ENCODE results near the gene CDH18.
A peak's percentile ranks its signal among the peaks of the same experiment; 100 is the strongest.

CDH18 gene

DNA sequence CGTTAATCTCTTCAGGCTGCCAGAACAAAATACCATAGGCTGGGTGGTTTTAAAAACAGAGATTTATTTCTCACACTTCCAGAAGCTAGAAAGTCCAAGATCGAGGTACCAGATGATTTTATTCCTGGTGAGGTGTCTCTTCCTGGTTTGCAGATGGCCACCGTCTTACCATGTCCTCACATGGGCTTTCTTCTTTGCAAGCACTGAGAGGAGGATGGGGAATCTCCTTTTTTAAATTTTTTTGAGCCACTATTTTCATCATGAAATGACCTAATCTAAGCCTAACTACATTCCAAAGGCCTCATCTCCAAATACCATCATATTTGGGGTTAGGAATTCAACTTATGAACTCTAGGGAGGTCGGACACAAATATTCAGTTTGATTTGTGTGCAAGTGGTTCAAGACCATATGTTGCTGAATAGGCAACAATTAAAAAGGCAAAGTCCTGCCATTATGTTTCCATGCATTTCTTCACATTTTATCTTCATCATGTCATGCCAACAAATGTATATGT lies 371.2 kb downstream of the CDH18 start:
- Histone ChIP-seq H3K27ac (ENCODE audit: poor library complexity, severe bottlenecking) (no peak overlapping the region), H3K36me3 (ENCODE audit: low read depth) (no peaks in the 10 kb centered on the region), H3K9me3 (ENCODE audit: severe bottlenecking) (no peaks in the 10 kb centered on the region), H3K4me1 (ENCODE audit: insufficient read depth, poor library complexity, severe bottlenecking) (no peaks in the 10 kb centered on the region), H3K27me3 (ENCODE audit: insufficient read depth, poor library complexity, severe bottlenecking) (no peaks in the 10 kb centered on the region), H3K4me3 (ENCODE audit: severe bottlenecking) (no peak overlapping the region)
- TF ChIP-seq, protein P1, sequence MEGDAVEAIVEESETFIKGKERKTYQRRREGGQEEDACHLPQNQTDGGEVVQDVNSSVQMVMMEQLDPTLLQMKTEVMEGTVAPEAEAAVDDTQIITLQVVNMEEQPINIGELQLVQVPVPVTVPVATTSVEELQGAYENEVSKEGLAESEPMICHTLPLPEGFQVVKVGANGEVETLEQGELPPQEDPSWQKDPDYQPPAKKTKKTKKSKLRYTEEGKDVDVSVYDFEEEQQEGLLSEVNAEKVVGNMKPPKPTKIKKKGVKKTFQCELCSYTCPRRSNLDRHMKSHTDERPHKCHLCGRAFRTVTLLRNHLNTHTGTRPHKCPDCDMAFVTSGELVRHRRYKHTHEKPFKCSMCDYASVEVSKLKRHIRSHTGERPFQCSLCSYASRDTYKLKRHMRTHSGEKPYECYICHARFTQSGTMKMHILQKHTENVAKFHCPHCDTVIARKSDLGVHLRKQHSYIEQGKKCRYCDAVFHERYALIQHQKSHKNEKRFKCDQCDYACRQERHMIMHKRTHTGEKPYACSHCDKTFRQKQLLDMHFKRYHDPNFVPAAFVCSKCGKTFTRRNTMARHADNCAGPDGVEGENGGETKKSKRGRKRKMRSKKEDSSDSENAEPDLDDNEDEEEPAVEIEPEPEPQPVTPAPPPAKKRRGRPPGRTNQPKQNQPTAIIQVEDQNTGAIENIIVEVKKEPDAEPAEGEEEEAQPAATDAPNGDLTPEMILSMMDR (IDR thresholded peaks at IDR 0.05; ENCODE audit: poor library complexity, severe bottlenecking): no peak
- ATAC-seq (ENCODE audit: low read depth): no peak
- DNase-seq (ENCODE audit: low spot score): no peak

DNA sequence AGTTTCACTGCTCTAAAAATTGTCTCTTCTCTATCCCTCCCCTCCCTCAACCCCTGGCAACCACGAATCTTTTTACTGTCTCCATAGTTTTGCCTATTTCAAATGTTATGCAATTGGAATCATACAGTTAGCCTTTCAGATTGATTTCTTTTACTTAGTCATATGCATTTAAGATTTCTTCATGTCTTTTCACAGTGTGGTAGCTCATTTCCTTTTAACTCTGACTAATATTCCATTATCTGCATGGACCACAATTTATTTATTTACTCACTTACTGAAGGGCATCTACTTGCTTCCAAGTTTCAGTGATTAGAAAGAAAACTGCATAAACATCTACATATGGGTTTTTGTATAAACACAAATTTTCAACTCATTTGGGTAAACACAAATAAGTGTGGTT lies 372.3 kb downstream of the CDH18 start:
- DNase-seq (ENCODE audit: low spot score) (no peak), ATAC-seq (ENCODE audit: low read depth) (peak; percentile 65; the same call in 2 of the 3 replicates)
- H3K4me3 ChIP-seq (ENCODE audit: severe bottlenecking): no peak overlapping the region
- TF ChIP-seq, protein P1 (IDR thresholded peaks at IDR 0.05; ENCODE audit: poor library complexity, severe bottlenecking): no peak
- no peaks in the 10 kb centered on the region for H3K36me3 ChIP-seq (ENCODE audit: low read depth)
- H3K27me3 ChIP-seq (ENCODE audit: insufficient read depth, poor library complexity, severe bottlenecking): no peaks in the 10 kb centered on the region
- no peaks in the 10 kb centered on the region for H3K9me3 ChIP-seq (ENCODE audit: severe bottlenecking)
- H3K4me1 ChIP-seq (ENCODE audit: insufficient read depth, poor library complexity, severe bottlenecking): no peaks in the 10 kb centered on the region
- no peak overlapping the region for H3K27ac ChIP-seq (ENCODE audit: poor library complexity, severe bottlenecking)

DNA sequence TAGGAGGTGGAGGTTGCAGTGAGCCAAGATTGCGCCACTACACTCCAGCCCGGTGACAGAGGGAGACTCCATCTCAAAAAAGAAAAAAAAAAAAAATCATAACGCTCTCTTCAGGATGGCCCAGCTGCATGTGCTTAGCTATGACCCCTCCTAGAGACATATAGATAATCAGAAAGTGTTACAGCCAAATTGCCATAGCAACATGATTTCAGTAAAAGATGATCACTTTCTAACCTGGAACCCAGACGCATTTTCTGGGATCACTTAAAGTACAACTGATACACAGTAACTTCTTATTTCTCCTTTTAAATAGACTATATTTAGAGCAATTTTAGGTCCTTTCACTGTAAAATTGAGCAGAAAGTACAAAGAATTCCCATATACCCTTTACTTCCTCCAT lies 372.9 kb downstream of the CDH18 start:
- no peak for ATAC-seq (ENCODE audit: low read depth)
- Histone ChIP-seq H3K36me3 (ENCODE audit: low read depth) (no peaks in the 10 kb centered on the region), H3K27ac (ENCODE audit: poor library complexity, severe bottlenecking) (no peak overlapping the region), H3K4me1 (ENCODE audit: insufficient read depth, poor library complexity, severe bottlenecking) (no peaks in the 10 kb centered on the region), H3K27me3 (ENCODE audit: insufficient read depth, poor library complexity, severe bottlenecking) (no peaks in the 10 kb centered on the region), H3K4me3 (ENCODE audit: severe bottlenecking) (no peak overlapping the region), H3K9me3 (ENCODE audit: severe bottlenecking) (no peaks in the 10 kb centered on the region)
- no peak for DNase-seq (ENCODE audit: low spot score)
- TF ChIP-seq, protein P1 (IDR thresholded peaks at IDR 0.05; ENCODE audit: poor library complexity, severe bottlenecking): no peak

DNA sequence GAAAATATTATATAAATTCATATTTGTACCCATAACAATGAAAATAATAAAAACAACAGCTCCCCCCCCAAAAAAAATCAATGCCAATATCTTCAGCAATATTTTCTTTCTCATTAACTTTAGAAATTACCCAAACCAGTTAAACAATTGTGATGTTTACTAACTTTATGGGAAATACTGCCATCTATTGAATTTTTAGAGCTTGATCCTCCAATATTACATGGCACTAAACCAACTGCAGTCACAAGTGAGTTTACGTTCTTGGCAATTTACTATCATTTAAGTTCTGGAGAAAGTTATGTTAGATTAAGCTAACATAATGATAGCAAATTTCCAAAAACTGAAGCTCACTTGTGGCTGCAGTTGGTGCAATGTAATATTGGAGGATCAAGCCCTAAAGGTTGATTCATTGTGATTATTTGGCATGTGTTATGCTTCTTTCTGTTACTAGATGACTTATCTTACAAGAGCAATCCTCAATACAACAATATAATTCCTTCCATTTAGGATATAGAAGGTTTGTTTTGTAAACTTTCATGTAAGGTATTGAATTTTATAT lies 379.5 kb downstream of the CDH18 start:
- ATAC-seq (ENCODE audit: low read depth) (peak; percentile 65), DNase-seq (ENCODE audit: low spot score) (no peak)
- Histone ChIP-seq H3K4me3 (ENCODE audit: severe bottlenecking) (no peak overlapping the region), H3K9me3 (ENCODE audit: severe bottlenecking) (no peaks in the 10 kb centered on the region), H3K36me3 (ENCODE audit: low read depth) (no peaks in the 10 kb centered on the region), H3K4me1 (ENCODE audit: insufficient read depth, poor library complexity, severe bottlenecking) (peaks cover 16% of the 10 kb centered on the region), H3K27me3 (ENCODE audit: insufficient read depth, poor library complexity, severe bottlenecking) (no peaks in the 10 kb centered on the region), H3K27ac (ENCODE audit: poor library complexity, severe bottlenecking) (no peak overlapping the region)
- TF ChIP-seq, protein P1 (IDR thresholded peaks at IDR 0.05; ENCODE audit: poor library complexity, severe bottlenecking): peak; percentile 88

DNA sequence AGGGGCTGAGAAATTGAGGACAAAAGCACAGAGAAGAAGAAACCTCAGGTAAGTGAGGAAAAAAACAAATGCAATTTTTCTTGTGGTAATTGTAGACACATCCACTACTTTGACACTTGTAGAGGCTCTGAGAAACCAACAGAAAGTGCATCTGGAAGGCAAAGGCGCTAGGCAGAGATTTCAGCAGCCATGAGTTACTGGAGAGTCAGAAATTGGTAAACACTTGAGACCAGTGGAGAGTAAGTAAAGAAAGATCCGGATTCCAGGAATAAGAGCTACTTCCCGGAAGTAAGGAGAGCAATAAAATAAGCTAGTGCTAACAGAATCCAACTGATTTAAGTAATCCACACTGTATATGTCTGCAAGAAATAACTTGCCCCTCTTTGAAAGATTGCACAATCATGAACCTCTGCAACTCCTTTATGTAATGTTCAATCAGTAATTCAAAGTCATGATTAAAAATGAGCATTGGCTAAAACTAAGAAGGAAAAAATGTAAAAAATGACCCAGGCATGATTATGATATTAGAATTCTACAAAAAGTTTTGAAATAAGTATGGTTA lies 382.1 kb downstream of the CDH18 start:
- no peaks in the 10 kb centered on the region for H3K27me3 ChIP-seq (ENCODE audit: insufficient read depth, poor library complexity, severe bottlenecking)
- no peak for DNase-seq (ENCODE audit: low spot score)

More for the DNA sequence above, 382.1 kb downstream of the CDH18 start:
- TF ChIP-seq, protein P1 (IDR thresholded peaks at IDR 0.05; ENCODE audit: poor library complexity, severe bottlenecking): no peak
- H3K4me3 ChIP-seq (ENCODE audit: severe bottlenecking): no peak overlapping the region
- peak; percentile 75 for ATAC-seq (ENCODE audit: low read depth)
- peak overlapping the region; percentile 29 for H3K27ac ChIP-seq (ENCODE audit: poor library complexity, severe bottlenecking)
- no peaks in the 10 kb centered on the region for H3K36me3 ChIP-seq (ENCODE audit: low read depth)
- peaks cover 16% of the 10 kb centered on the region for H3K4me1 ChIP-seq (ENCODE audit: insufficient read depth, poor library complexity, severe bottlenecking)
- peaks cover 6% of the 10 kb centered on the region for H3K9me3 ChIP-seq (ENCODE audit: severe bottlenecking)
